NCI-H1105 treated with DMSO at 0.1 percent for 48 hours (cell line): ENCODE data around the gene ABCA9.

Experiments
- DNase-seq: peaks from one replicate; lab custom pipeline; 2025; lab: John Stamatoyannopoulos, UW

Gene ABCA9

GRCh38 chr17:69067274-69068047 lies 6.7 kb upstream of the ABCA9 start:
- DNase-seq: no peak

- DNase-seq: no peak
Observed at GRCh38 chr17:69066482-69066881, 5.8 kb upstream of the ABCA9 start.

DNA sequence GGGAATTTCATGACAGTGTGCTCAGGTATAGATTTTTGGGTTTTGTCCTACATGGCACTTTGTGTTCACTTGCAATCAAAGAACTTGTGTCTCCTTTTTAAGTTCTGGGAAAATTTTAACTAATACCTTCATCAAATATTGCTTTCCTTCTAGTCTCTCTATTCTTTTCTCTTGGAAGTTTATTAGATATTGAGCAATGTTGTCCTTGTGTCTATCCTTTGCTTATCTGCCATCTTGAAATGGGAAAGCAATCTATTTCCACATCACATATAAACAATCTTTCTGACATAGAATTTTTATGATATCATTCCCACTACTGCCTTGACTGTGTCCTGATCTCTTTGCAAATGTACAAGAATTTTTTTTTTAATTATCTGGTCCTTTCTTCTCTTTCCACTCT lies 4.4 kb upstream of the ABCA9 start:
- no peak for DNase-seq

DNA sequence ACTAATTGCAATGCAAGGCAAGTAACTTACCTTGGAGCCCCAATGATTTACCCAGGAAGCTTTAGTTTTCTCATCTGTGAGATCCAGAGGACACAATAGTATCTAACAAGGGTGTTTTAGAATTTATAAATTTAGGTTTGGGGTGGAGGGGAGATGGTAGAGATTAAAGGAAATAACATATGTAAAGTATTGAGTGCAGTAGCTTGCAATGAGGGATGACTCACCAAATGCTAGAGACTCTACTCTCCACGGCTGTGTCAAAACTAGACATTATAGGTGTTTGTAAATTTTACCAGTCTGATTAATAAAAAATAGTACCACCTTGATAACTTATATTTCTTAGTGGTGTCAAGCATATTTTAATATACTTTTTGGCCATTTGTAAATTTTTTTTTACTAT lies 3.7 kb upstream of the ABCA9 start:
- no peak for DNase-seq

DNA sequence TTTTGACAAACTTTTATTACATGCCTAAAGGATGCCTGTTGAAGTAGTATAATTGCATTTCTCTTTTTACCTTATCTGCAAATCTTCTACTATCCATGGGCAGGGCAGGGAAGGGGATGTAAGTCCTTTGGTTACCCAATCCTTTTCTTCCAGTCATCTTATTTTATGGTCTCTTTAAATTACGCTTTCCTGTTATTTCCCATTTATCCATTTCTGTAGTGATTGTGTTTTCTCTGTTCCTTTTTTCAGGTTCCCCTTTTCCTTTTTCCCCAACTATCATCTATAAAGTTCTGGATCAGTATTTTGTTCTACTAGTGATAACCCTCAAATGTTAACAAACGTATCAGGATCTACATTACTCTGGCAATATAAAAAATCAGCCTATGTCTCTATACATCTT lies 3.3 kb upstream of the ABCA9 start:
- no peak for DNase-seq

- no peak for DNase-seq
Observed at GRCh38 chr17:69062860-69063581, 2.3 kb upstream of the ABCA9 start.

GRCh38 chr17:69061721-69062556 lies 1.2 kb upstream of the ABCA9 start:
- DNase-seq: no peak

DNA sequence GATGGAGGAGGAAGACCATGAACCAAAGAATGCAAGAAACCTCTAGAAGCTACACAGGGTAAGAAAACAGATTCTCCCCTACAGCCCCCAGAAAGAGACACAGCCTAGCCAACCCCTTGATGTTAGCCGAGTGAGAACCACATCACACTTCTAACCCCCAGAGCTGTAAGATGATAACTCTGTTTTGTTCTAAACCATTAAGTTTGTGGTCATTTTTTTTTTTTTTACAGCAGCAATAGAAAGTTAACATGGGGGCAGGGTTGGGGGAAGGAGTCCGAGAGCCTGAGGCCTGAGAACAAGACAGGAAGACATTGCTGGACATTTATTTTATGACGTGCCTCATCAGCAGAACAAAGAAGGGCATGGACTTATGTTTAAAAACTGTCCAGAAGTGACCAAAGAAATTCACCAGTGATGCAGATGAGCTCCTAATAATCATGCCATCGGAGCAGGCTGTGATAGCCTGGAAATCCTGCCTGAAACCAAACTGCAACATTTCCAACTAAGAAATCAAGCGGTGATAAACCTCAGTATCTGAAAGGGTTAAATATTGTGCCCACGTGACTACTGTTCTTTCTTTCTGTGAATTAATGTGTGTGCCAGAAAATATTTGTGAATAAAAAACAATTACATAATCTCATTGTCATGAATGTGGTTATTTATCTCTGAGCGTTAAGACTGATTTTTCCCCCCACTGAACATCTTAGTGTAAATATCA lies 1.1 kb downstream of the ABCA9 start:
- DNase-seq: no peak

GRCh38 chr17:69058165-69058564 lies 2.6 kb downstream of the ABCA9 start:
- no peak for DNase-seq

- no peak for DNase-seq
Observed at GRCh38 chr17:69057280-69057679, 3.4 kb downstream of the ABCA9 start.

- no peak for DNase-seq
Observed at GRCh38 chr17:69056179-69056823, 4.4 kb downstream of the ABCA9 start.

DNA sequence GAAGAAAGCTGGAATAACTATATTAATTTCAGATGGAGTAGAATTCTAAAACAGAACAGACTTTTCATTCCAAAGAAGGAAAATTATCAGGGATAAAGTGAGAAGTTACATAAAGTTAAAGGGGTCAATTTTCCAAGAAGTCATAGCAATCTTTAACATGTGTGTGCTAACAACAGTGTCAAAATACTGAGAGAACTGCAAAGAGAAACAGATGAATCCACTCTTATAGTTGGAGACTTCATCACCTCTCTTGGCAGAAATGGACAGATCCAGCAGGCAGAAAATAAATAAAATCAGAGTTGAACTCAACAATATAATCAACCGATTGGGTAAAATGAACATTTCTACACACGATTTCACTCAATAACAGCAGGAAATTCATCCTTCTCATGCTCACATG lies 5.4 kb downstream of the ABCA9 start:
- no peak for DNase-seq

DNA sequence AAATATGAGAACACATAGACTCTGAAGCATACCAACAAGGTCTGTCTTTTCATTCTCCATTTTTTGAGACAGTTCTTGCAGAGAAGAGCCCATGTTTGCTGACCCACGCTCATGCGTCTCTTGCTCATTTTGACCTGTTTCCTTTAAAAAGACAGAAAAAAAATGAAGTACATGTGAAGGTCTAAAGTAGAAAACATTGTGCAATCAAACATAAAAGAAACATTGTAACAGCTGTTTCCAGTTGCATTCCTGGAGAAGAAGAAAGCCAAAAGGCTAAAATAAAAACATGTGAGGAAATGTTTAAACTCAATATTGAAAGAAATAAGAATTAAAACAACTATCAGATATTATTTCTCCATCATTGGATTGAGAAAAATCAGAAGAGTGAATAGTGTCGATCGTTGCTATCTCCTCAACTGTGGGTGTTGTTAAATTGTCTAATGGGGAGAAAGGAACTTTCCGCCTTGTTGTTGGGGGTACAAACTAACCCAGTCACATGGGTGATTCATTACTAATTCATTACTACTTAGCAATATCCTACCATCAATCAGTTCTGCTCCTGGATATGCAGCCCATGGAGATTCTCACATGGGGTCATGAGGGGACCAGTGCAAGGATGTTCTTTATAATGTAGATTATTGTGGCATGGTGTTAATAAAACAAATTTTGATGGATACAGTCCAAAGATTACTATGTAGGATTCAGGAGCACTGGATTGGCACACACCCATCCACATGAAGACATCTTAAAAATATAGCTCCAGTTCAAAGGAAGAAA lies 9.5 kb downstream of the ABCA9 start:
- DNase-seq: no peak

- no peak for DNase-seq
Observed at GRCh38 chr17:69048634-69049033, 12.1 kb downstream of the ABCA9 start.

- no peak for DNase-seq
Observed at GRCh38 chr17:69047368-69048263, 13.1 kb downstream of the ABCA9 start.

- DNase-seq: no peak
Observed at GRCh38 chr17:69046121-69046807, 14.5 kb downstream of the ABCA9 start.

GRCh38 chr17:69045646-69046045 lies 15.1 kb downstream of the ABCA9 start:
- no peak for DNase-seq

DNA sequence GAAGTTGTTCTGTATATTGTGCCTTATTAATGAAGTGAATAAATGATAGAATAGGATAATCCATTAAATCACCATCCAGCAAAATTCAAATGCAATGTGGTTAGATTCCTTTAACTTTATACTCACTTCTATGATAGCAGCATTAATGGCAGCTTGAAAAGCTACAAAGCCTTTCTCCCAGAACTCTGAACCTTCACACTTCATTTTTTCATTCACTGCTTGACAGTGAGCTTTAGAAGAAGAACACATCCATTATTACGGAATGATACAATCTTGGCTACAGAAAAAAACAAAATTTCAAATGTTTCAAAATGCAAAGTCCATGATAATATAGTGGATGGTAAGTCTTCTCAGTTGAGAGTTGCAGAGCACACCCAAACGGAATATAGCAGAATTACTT lies 16.4 kb downstream of the ABCA9 start:
- DNase-seq: no peak

- DNase-seq: no peak
Observed at GRCh38 chr17:69043098-69043734, 17.5 kb downstream of the ABCA9 start.
